ENCODE data around the gene ZC3H12A.
A peak's percentile ranks its signal among the peaks of the same experiment; 100 is the strongest.
"Not testable (repeated sequence)": the region's sequence is repeated elsewhere in the genome, so short reads cannot be mapped to it uniquely, and the experiment has no call there.

The ZC3H12A gene

DNA sequence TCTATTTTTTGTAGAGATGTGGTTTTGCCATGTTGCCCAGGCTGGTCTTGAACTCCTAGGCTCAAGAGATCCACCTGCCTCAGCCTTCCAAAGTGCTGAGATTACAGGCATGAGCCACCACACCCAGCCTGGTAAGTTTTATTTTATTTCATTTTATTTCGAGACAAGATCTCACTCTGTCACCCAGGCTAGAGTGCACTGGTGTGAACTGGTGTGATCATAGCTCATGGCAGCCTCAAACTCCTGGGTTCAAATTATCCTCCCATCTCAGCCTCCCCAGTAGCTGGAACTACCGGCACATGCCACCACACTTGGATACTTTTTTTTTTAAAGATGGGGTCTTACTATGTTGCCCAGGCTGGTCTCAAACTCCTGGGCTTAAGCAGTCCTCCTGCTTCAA, 28.4 kb downstream of the ZC3H12A start:
- DNase-seq: not testable (repeated sequence)

GRCh38 chr1:37506740-37507139, 32.4 kb downstream of the ZC3H12A start:
- no peak for DNase-seq

DNA sequence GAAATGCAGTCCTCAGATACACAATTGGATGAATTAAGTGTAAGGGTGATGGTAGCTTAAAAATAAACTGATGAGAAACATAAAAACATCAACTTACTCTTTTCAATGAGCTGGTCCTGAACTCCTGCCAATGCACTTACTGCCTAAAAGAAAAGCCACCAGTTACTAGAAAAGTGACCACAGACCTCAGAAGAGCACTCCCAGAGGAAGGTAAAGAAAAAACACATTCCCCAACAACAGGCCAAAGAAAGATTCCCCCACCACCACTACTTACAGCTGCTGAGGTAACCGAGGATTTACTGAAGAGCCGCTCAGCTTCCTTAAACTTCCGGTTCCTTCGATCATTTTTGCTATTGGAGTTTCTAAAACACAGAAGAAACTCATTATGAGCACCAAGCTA, 34.8 kb downstream of the ZC3H12A start:
- no peak for DNase-seq

- peak; percentile 12 for DNase-seq
Measured at GRCh38 chr1:37513795-37514349, 39.5 kb downstream of the ZC3H12A start.

- peak; percentile 33 for DNase-seq
Measured at GRCh38 chr1:37514350-37515184, 40.2 kb downstream of the ZC3H12A start, which contains the start of gene MEAF6. MEAF6 (minus strand) TSS chr1:37514766; CDS start chr1:37514746, 20 bp downstream.

DNA sequence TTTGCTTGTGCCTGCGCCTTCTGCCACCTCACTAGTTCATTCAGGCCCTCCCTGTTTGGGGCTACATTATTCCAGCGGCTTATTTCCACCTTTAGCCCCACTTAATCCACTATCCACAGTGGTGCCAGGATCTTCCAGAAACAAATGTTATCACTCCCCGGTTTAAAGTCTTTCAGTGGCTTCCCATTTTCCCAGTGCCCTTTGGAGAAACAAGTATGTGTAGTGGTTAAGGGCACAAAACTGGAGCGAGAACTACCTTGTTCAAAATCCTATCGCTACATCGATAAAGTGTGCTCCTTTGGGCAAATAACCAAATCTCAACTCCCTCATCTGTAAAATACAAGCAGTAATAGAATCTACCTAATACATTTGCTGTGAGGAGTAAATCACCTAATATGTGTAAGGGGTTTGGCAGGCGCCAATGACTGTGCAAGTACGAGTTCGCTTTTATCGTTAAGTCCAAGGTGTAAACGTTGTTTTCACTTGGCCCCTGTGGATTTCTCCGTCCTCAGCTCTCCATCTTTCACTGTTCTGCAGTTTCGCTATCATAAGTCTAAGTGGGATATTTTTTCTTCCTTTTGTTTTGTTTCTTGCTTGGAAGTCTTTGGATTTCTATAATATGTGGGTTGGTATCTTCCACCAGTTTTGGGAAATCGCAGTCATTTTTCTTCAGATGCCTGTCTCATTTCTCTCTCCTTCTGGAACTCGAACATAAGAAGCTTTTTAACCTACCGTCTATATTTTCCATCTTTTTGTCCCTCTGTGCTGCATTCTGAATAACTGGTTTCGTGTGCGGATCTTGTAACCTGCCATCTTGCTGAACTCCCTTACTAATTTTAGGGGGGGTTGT, 41.0 kb downstream of the ZC3H12A start:
- DNase-seq: peak; percentile 18

DNA sequence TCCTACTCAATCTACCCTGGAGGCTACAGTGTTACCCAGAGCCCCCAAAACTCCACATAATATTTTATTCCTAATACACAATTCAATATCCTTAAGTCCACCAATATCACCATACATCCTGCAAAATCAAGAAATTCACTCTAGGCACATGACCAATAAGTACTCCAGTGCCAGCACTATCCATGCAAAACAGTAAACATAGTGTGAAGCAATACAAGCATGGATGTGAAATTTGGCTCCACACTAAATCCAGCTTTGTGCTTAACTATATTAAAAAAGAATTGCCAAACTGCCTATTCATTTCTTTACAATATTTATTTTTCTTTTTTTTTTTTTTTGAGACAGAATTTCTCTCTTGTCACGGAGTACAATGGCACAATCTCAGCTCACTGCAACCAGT, 43.2 kb downstream of the ZC3H12A start:
- DNase-seq: no peak

DNA sequence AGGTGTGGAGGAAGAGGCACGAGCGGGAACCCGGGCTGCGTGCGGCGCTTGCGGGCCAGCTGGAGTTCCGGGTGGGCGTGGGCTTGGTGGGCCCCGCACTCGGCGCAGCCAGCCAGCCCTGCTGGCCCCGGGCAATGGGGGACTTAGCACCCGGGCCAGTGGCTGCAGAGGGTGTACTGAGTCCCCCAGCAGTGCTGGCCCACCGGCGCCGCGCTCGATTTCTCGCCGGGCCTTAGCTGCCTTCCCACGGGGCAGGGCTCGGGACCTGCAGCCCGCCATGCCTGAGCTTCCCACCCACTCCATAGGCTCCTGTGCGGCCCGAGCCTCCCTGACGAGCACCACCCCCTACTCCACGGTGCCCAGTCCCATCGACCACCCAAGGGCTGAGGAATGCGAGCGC, 43.9 kb downstream of the ZC3H12A start:
- DNase-seq: not testable (repeated sequence)

DNA sequence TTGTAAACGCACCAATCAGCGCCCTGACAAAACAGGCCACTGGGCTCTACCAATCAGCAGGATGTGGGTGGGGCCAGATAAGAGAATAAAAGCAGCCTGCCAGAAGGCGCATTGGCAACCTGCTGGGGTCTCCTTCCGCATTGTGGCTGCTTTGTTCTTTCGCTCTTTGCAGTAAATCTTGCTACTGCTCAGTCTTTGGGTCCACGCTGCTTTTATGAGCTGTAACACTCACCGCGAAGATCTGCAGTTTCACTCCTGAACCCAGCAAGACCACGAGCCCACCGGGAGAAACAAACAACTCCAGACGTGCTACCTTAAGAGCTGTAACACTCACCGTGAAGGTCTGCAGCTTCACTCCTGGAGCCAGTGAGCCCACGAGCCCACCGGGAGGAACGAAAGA, 44.5 kb downstream of the ZC3H12A start:
- DNase-seq: not testable (repeated sequence)

GRCh38 chr1:37519613-37520012, 45.2 kb downstream of the ZC3H12A start:
- no peak for DNase-seq

- not testable (repeated sequence) for DNase-seq
Measured at GRCh38 chr1:37529888-37530287, 55.5 kb downstream of the ZC3H12A start.

DNA sequence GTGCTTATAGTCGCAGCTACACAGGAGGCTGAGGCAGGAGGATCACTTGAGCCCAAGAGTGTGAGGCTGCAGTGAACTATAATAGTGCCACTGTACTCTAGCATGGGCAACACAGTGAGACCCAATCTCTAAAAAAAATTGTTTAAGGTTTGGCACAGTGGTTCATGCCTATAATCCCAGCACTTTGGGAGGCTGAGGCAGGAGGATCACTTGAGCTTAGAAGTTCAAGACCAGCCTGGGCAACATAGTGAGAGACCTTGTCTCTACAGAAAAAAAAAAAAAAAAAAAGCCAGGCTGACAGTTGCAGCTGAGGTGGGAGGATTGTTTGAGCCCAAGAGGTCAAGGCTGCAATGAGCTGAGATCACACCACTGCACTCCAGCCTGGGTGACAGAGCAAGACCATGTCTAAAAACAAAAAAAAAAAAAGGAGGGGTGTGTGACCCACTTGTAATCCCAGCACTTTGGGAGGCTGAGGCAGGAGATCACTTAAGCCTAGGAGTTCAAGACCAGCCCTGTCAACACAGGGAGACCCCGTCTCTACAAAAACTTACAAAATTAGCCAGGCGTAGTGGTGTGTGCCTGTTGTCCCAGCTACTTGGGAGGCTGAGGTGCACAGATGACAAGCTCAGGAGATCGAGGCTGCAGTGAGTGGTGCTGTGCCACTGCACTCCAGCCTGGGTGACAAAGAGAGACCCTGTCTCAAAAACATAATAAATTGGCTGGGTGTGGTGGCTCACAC, 58.2 kb downstream of the ZC3H12A start:
- not testable (repeated sequence) for DNase-seq

- DNase-seq: no peak
Measured at GRCh38 chr1:37533317-37534093, 59.1 kb downstream of the ZC3H12A start.

Data from NCI-H748 treated with DMSO at 0.1 percent for 48 hours (cell line).